Measurements from ENCODE around the gene SIRPA.

SIRPA gene

GRCh38 chr20:1888796-1889463, 6.3 kb upstream of the SIRPA start:
- peak overlapping the region; percentile 63; the same call in 1 of the 2 replicates for H3K27ac ChIP-seq
- TF ChIP-seq, protein P1, sequence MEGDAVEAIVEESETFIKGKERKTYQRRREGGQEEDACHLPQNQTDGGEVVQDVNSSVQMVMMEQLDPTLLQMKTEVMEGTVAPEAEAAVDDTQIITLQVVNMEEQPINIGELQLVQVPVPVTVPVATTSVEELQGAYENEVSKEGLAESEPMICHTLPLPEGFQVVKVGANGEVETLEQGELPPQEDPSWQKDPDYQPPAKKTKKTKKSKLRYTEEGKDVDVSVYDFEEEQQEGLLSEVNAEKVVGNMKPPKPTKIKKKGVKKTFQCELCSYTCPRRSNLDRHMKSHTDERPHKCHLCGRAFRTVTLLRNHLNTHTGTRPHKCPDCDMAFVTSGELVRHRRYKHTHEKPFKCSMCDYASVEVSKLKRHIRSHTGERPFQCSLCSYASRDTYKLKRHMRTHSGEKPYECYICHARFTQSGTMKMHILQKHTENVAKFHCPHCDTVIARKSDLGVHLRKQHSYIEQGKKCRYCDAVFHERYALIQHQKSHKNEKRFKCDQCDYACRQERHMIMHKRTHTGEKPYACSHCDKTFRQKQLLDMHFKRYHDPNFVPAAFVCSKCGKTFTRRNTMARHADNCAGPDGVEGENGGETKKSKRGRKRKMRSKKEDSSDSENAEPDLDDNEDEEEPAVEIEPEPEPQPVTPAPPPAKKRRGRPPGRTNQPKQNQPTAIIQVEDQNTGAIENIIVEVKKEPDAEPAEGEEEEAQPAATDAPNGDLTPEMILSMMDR (conservative IDR thresholded peaks at IDR 0.05), result no peak
- TF ChIP-seq ZFX (IDR thresholded peaks at IDR 0.05), result no peak

GRCh38 chr20:1890469-1891262, 4.5 kb upstream of the SIRPA start:
- TF ChIP-seq, protein P1 (conservative IDR thresholded peaks at IDR 0.05), result no peak
- no peak for TF ChIP-seq ZFX (IDR thresholded peaks at IDR 0.05)
- H3K27ac ChIP-seq, result no peak overlapping the region

GRCh38 chr20:1891263-1892118, 3.7 kb upstream of the SIRPA start:
- no peak overlapping the region for H3K27ac ChIP-seq
- TF ChIP-seq, protein P1 (conservative IDR thresholded peaks at IDR 0.05), result no peak
- TF ChIP-seq ZFX (IDR thresholded peaks at IDR 0.05), result no peak

- H3K27ac ChIP-seq, result no peak overlapping the region
These were observed 3.2 kb upstream of the SIRPA start for GRCh38 chr20:1892119-1892385.

DNA sequence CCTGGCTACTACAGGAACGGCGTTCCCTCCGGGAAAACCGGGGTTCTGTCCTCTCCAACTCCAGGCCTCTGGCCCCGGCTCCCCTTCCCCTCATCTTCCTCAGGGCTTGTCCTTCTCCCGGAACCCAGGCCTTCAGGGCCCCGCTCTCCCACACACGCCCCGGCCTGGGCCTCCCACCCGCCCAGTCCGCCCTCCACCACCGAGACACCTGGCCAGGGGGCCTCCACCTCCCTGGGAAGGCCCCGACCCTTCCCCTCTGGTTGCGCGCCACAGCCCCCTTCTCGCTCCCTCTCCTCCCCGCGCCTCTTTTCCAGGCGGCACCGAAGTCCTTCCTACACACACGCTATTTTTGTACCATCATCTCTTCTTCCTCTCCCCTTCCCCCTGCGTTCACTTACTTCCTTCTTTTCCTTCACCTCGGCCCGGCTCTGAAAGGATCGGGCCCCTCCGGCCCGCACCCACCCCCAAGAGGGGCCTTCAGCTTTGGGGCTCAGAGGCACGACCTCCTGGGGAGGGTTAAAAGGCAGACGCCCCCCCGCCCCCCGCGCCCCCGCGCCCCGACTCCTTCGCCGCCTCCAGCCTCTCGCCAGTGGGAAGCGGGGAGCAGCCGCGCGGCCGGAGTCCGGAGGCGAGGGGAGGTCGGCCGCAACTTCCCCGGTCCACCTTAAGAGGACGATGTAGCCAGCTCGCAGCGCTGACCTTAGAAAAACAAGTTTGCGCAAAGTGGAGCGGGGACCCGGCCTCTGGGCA, 1.3 kb upstream of the SIRPA start:
- H3K27ac ChIP-seq, result peak overlapping the region; percentile 67
- no peak for TF ChIP-seq ZFX (IDR thresholded peaks at IDR 0.05)
- TF ChIP-seq, protein P1 (conservative IDR thresholded peaks at IDR 0.05), result no peak

More at GRCh38 chr20:1892119-1892385, 3.2 kb upstream of the SIRPA start:
- no peak for TF ChIP-seq ZFX (IDR thresholded peaks at IDR 0.05)
- TF ChIP-seq, protein P1 (conservative IDR thresholded peaks at IDR 0.05), result no peak

- TF ChIP-seq, protein P1 (conservative IDR thresholded peaks at IDR 0.05), result no peak
- TF ChIP-seq ZFX (IDR thresholded peaks at IDR 0.05), result peak; percentile 64; the same call in 1 of the 2 replicates
- H3K27ac ChIP-seq, result peak overlapping the region; percentile 67
These were observed 696 bp upstream of the SIRPA start for GRCh38 chr20:1894471-1894950.

Measured in C4-2B (cell line).